Stimulated activated CD8-positive, alpha-beta memory T cell treated with anti-CD3 and anti-CD28 coated beads, Interleukin-12 subunit alpha, Interleukin-12 subunit beta, amount 100 ng/mL, for 1 hour (primary cell): ENCODE measurements around the gene KIF6.

Experiments
- DNase-seq: peaks from one replicate; pipeline ENCODE4 v3.0.0-alpha.2; 2020; ENCODE audit warnings: low read depth

Gene KIF6

GRCh38 chr6:39445667-39446066 lies 279.5 kb downstream of the KIF6 start:
- no peak for DNase-seq

GRCh38 chr6:39444479-39445019 lies 280.7 kb downstream of the KIF6 start:
- DNase-seq = no peak

- no peak for DNase-seq
Measured at GRCh38 chr6:39441986-39442385, 283.2 kb downstream of the KIF6 start.

GRCh38 chr6:39441301-39441700 lies 283.9 kb downstream of the KIF6 start:
- DNase-seq = no peak

- DNase-seq = no peak
Measured at GRCh38 chr6:39440039-39440426, 285.2 kb downstream of the KIF6 start.

GRCh38 chr6:39439342-39440038 lies 285.7 kb downstream of the KIF6 start:
- DNase-seq = no peak

GRCh38 chr6:39433630-39434029 lies 291.6 kb downstream of the KIF6 start:
- DNase-seq = no peak

GRCh38 chr6:39432330-39433025 lies 292.7 kb downstream of the KIF6 start:
- no peak for DNase-seq

- DNase-seq = no peak
Measured at GRCh38 chr6:39430871-39431523, 294.2 kb downstream of the KIF6 start.

GRCh38 chr6:39430446-39430845 lies 294.8 kb downstream of the KIF6 start:
- no peak for DNase-seq

- DNase-seq = no peak
Measured at GRCh38 chr6:39428816-39429215, 296.4 kb downstream of the KIF6 start.

GRCh38 chr6:39428152-39428551 lies 297.1 kb downstream of the KIF6 start:
- no peak for DNase-seq

GRCh38 chr6:39426073-39426456 lies 299.1 kb downstream of the KIF6 start:
- no peak for DNase-seq

GRCh38 chr6:39425346-39426072 lies 299.7 kb downstream of the KIF6 start:
- no peak for DNase-seq

GRCh38 chr6:39424831-39425230 lies 300.4 kb downstream of the KIF6 start:
- DNase-seq = no peak

GRCh38 chr6:39422238-39422637 lies 303.0 kb downstream of the KIF6 start:
- no peak for DNase-seq

GRCh38 chr6:39421383-39422225 lies 303.6 kb downstream of the KIF6 start:
- DNase-seq = no peak

- DNase-seq = no peak
Measured at GRCh38 chr6:39420300-39421265, 304.6 kb downstream of the KIF6 start.

GRCh38 chr6:39419607-39420006 lies 305.6 kb downstream of the KIF6 start:
- DNase-seq = no peak

GRCh38 chr6:39417440-39417839 lies 307.8 kb downstream of the KIF6 start:
- no peak for DNase-seq
